ENCODE measurements around the gene KCNJ10. TPM values are rescaled to one million over a fixed set of nuclear protein-coding genes. Genes with fewer than 3 reads are reported as not detected.

Gene KCNJ10
- total and polyA plus RNA-seq, 2 experiments from 2014 or later = not detected

DNA sequence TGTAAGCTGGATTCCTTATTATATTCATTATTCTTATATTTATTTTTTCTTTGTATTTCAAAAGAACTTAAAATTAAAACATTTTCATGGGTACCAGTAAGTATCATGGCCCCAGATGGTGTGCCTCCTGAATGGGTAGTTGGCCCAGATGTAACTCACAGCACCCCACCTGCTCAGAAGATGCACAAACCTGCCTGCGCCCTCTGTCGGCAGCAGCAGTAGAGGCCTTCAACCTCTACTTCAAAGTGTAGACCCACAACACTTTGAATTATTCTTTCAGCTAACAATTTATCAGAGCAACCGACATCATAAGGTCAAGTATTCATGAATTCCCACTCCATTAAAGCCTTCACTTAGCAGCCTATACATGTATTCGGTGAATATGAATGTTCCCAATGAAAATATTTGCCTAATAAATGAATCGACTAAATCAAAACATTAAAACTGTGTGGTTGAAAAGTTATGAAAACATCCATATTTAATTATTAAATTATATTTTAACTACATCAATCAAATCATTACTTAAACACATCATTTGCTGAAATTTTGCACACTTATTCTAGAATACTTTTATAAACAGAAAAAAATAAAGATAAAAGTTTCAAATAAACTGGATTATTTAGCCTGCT, 63.5 kb downstream of the KCNJ10 start:
- no peak for TF ChIP-seq EZH2 (IDR thresholded peaks at IDR 0.05; ENCODE audit: borderline replicate concordance)
- no peak for TF ChIP-seq EZH2phosphoT487 (IDR thresholded peaks at IDR 0.05; ENCODE audit: low read depth, severe bottlenecking, unreplicated experiment)
- TF ChIP-seq, protein P1, sequence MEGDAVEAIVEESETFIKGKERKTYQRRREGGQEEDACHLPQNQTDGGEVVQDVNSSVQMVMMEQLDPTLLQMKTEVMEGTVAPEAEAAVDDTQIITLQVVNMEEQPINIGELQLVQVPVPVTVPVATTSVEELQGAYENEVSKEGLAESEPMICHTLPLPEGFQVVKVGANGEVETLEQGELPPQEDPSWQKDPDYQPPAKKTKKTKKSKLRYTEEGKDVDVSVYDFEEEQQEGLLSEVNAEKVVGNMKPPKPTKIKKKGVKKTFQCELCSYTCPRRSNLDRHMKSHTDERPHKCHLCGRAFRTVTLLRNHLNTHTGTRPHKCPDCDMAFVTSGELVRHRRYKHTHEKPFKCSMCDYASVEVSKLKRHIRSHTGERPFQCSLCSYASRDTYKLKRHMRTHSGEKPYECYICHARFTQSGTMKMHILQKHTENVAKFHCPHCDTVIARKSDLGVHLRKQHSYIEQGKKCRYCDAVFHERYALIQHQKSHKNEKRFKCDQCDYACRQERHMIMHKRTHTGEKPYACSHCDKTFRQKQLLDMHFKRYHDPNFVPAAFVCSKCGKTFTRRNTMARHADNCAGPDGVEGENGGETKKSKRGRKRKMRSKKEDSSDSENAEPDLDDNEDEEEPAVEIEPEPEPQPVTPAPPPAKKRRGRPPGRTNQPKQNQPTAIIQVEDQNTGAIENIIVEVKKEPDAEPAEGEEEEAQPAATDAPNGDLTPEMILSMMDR (IDR thresholded peaks at IDR 0.05; ENCODE audit: poor library complexity) = peak; percentile 92
- no peaks in the 10 kb centered on the region for H3K4me1 ChIP-seq (ENCODE audit: insufficient read depth)

DNA sequence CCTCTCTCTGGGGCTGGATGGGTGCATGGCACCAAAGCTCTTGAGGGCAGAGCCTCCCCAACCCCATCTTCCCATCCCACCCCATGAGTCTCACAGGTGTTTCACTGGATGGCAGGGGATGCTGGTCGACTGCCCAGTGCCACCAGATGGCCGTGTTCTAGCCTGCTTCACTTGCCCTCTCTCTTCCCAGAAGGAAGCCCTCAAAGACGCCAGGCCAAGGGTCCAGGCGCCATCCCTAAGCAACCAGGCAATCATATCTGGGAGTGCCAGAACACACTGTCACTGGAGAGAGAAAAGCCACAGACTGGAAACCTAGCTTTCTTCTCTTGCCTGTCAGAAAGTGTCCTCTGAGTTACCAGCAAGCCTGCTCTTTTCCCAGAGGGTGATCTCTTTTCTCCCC, 64.9 kb downstream of the KCNJ10 start:
- no peak overlapping the region for H2AFZ ChIP-seq

More for the DNA sequence above, 63.5 kb downstream of the KCNJ10 start:
- Histone ChIP-seq H3K9me3 (ENCODE audit: low read depth) (no peaks in the 10 kb centered on the region), H3K36me3 (replicated peaks; ENCODE audit: insufficient read depth, low read depth) (no peaks in the 10 kb centered on the region), H2AFZ (no peak overlapping the region), H4K20me1 (ENCODE audit: insufficient read depth, poor library complexity, severe bottlenecking) (no peaks in the 10 kb centered on the region), H3K4me2 (no peak overlapping the region), H3K4me3 (no peak overlapping the region), H3K27ac (no peak overlapping the region), H3K79me2 (no peaks in the 10 kb centered on the region), H3K27me3 (no peaks in the 10 kb centered on the region), H3K9me2 (replicated peaks; ENCODE audit: insufficient read depth) (no peaks in the 10 kb centered on the region)
- 24% methylated on average over 5 of the region's 5 CpGs for WGBS (ENCODE audit: low lambda C conversion rate, missing lambda C conversion rate)
- DNase-seq (ENCODE audit: low spot score) = peak; percentile 87

DNA sequence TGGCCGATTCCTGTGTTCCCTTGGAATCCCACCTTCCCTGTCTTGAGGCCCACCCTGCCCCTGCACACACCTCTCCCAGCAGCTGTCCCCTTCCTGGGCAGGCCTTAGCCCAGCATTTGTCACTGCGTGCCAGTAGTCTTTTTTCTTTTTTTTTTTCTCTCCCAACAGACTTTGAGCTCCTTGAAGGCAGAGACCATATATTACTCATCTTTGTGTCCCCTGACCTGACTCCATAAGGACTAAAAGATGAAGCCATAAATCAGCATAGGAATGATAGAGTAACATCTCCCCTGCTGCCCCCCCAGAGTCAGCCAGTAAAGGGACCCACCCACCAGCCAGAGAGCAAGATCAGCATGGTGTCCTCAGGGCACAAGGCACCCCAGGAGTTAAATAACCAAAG, 65.5 kb downstream of the KCNJ10 start:
- 89% methylated on average over 2 of the region's 2 CpGs for WGBS (ENCODE audit: low lambda C conversion rate, missing lambda C conversion rate)
- peak overlapping the region; percentile 45 for H3K27ac ChIP-seq

More for the DNA sequence above, 64.9 kb downstream of the KCNJ10 start:
- no peaks in the 10 kb centered on the region for H3K9me3 ChIP-seq (ENCODE audit: low read depth)
- WGBS (ENCODE audit: low lambda C conversion rate, missing lambda C conversion rate) = 92% methylated on average over 4 of the region's 4 CpGs
- H3K9me2 ChIP-seq (replicated peaks; ENCODE audit: insufficient read depth) = no peaks in the 10 kb centered on the region
- H3K79me2 ChIP-seq = no peaks in the 10 kb centered on the region
- peak overlapping the region; percentile 25 for H3K27ac ChIP-seq
- H3K4me3 ChIP-seq = no peak overlapping the region
- no peaks in the 10 kb centered on the region for H3K36me3 ChIP-seq (replicated peaks; ENCODE audit: insufficient read depth, low read depth)
- H3K4me2 ChIP-seq = no peak overlapping the region
- no peaks in the 10 kb centered on the region for H4K20me1 ChIP-seq (ENCODE audit: insufficient read depth, poor library complexity, severe bottlenecking)
- H3K27me3 ChIP-seq = no peaks in the 10 kb centered on the region
- TF ChIP-seq EZH2phosphoT487 (IDR thresholded peaks at IDR 0.05; ENCODE audit: low read depth, severe bottlenecking, unreplicated experiment) = no peak
- no peak for TF ChIP-seq EZH2 (IDR thresholded peaks at IDR 0.05; ENCODE audit: borderline replicate concordance)
- TF ChIP-seq, protein P1 (IDR thresholded peaks at IDR 0.05; ENCODE audit: poor library complexity) = no peak
- DNase-seq (ENCODE audit: low spot score) = no peak
- no peaks in the 10 kb centered on the region for H3K4me1 ChIP-seq (ENCODE audit: insufficient read depth)

More for the DNA sequence above, 65.5 kb downstream of the KCNJ10 start:
- peak; percentile 22 for DNase-seq (ENCODE audit: low spot score)
- Histone ChIP-seq H4K20me1 (ENCODE audit: insufficient read depth, poor library complexity, severe bottlenecking) (no peaks in the 10 kb centered on the region), H3K4me1 (ENCODE audit: insufficient read depth) (no peaks in the 10 kb centered on the region), H3K36me3 (replicated peaks; ENCODE audit: insufficient read depth, low read depth) (no peaks in the 10 kb centered on the region), H3K27me3 (no peaks in the 10 kb centered on the region), H2AFZ (no peak overlapping the region), H3K79me2 (no peaks in the 10 kb centered on the region), H3K4me3 (no peak overlapping the region), H3K4me2 (no peak overlapping the region), H3K9me2 (replicated peaks; ENCODE audit: insufficient read depth) (no peaks in the 10 kb centered on the region), H3K9me3 (ENCODE audit: low read depth) (no peaks in the 10 kb centered on the region)
- TF ChIP-seq, protein P1 (IDR thresholded peaks at IDR 0.05; ENCODE audit: poor library complexity) = no peak
- TF ChIP-seq EZH2 (IDR thresholded peaks at IDR 0.05; ENCODE audit: borderline replicate concordance) = no peak
- no peak for TF ChIP-seq EZH2phosphoT487 (IDR thresholded peaks at IDR 0.05; ENCODE audit: low read depth, severe bottlenecking, unreplicated experiment)
